IPS-15b (cell line): ENCODE data around the gene RHEBL1.

Experiments used
- H3K27me3 ChIP-seq: one replicate; pipeline ENCODE4 v1.6.1; 2013; ENCODE audit warnings: low read length; ENCODE audit not compliant: control insufficient read depth, insufficient read depth
- H3K36me3 ChIP-seq: one replicate; pipeline ENCODE4 v1.6.1; 2013; ENCODE audit warnings: low read length; ENCODE audit not compliant: control insufficient read depth, insufficient read depth
- H3K4me1 ChIP-seq: one replicate; pipeline ENCODE4 v1.6.1; 2013; ENCODE audit warnings: mild to moderate bottlenecking, low read length; ENCODE audit not compliant: control insufficient read depth, insufficient read depth
- H3K4me3 ChIP-seq: one replicate; pipeline ENCODE4 v1.5.1; 2013; ENCODE audit warnings: low read depth, low read length
- H3K9ac ChIP-seq: one replicate; pipeline ENCODE4 v1.6.1; 2013; ENCODE audit warnings: low read depth, mild to moderate bottlenecking, low read length
- H3K9me3 ChIP-seq: one replicate; pipeline ENCODE4 v1.6.1; 2013; ENCODE audit warnings: mild to moderate bottlenecking, low read length; ENCODE audit not compliant: control insufficient read depth, insufficient read depth

Gene RHEBL1

DNA sequence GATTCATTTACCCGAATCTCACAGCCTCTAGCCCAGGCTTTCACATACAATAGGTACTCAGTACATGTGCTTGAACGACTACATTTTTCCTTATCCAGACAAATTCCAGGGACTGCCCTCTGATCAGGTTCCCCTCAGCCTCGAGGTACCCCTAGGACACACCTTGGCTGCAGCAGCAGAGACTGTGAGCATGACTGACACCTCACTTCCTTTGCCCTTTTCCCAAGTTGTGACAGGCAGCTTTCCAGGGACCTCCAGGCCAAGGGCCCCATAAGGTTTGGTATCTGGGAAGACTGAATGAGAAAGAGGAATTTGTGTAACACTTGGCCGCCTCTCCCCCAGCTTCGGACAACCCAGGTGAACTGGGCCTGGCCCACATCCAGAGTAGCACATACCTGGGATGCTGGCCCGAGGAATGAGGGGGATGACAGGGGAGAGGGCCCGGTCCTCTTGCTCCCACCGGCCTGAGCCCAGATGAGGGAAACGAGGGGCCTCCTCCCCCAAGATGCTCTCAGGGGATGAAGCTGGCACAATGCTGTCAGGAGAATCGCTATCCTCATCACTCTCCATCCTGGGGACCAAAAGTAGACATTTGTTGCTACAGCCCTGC, 41.0 kb downstream of the RHEBL1 start:
- Histone ChIP-seq H3K4me3 (no peak overlapping the region), H3K9me3 (no peaks in the 10 kb centered on the region), H3K36me3 (peaks cover 91% of the 10 kb centered on the region), H3K9ac (no peak overlapping the region), H3K4me1 (no peaks in the 10 kb centered on the region), H3K27me3 (no peaks in the 10 kb centered on the region)

GRCh38 chr12:49027846-49028555, 41.8 kb downstream of the RHEBL1 start:
- Histone ChIP-seq H3K36me3 (peaks cover 91% of the 10 kb centered on the region), H3K4me1 (no peaks in the 10 kb centered on the region), H3K9ac (no peak overlapping the region), H3K4me3 (no peak overlapping the region), H3K27me3 (no peaks in the 10 kb centered on the region), H3K9me3 (no peaks in the 10 kb centered on the region)

- H3K27me3 ChIP-seq = no peaks in the 10 kb centered on the region
- no peak overlapping the region for H3K9ac ChIP-seq
- H3K4me1 ChIP-seq = no peaks in the 10 kb centered on the region
- no peak overlapping the region for H3K4me3 ChIP-seq
- H3K36me3 ChIP-seq = peaks cover 90% of the 10 kb centered on the region
- H3K9me3 ChIP-seq = no peaks in the 10 kb centered on the region
Measured at GRCh38 chr12:49026678-49027480, 42.9 kb downstream of the RHEBL1 start.

GRCh38 chr12:49026101-49026500, 43.7 kb downstream of the RHEBL1 start:
- H3K9ac ChIP-seq = no peak overlapping the region
- H3K36me3 ChIP-seq = peaks cover 86% of the 10 kb centered on the region
- no peaks in the 10 kb centered on the region for H3K27me3 ChIP-seq
- H3K4me1 ChIP-seq = no peaks in the 10 kb centered on the region
- H3K9me3 ChIP-seq = no peaks in the 10 kb centered on the region
- no peak overlapping the region for H3K4me3 ChIP-seq

DNA sequence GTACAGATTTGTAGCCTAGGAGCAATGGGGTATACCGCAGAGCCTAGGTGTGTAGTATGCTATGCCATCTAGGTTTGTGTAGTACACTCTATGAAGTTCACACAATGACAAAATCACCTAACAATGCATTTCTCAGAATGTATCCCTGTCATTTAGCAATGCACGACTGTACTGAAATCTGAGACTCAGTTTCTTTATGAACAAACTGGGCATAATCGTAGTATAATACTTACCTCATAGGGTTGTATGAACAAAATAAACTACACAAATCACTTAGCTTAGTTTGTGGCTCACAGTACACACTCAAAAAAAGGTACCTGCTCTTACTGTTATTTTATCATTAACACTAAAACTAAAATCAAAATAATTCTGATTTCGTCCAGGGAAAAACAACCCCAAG, 44.3 kb downstream of the RHEBL1 start:
- H3K27me3 ChIP-seq = no peaks in the 10 kb centered on the region
- H3K4me3 ChIP-seq = no peak overlapping the region
- H3K4me1 ChIP-seq = no peaks in the 10 kb centered on the region
- H3K36me3 ChIP-seq = peaks cover 80% of the 10 kb centered on the region
- no peak overlapping the region for H3K9ac ChIP-seq
- H3K9me3 ChIP-seq = no peaks in the 10 kb centered on the region

- peaks cover 79% of the 10 kb centered on the region for H3K36me3 ChIP-seq
- H3K9me3 ChIP-seq = no peaks in the 10 kb centered on the region
- H3K27me3 ChIP-seq = no peaks in the 10 kb centered on the region
- H3K4me3 ChIP-seq = no peak overlapping the region
- no peak overlapping the region for H3K9ac ChIP-seq
- no peaks in the 10 kb centered on the region for H3K4me1 ChIP-seq
Measured at GRCh38 chr12:49024543-49024942, 45.2 kb downstream of the RHEBL1 start.

DNA sequence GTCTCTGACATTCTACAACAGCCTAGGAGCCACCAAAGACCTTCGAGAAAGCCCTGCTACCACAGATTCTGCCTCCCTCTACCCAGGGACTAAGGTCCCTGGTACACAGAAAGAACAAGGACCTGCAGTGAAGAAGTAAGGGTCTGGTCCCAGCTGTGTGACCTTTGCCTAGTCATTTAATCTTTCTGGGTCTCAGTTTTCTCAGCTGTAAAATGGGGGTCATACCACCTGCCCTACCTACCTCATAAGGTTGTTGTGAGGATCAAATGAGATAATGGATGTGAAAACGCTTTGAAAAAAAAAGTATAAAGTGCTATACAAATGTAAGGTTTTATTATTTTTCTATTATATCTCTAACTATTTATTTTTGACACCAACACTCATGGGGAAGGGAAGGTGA, 46.0 kb downstream of the RHEBL1 start:
- Histone ChIP-seq H3K4me3 (no peak overlapping the region), H3K4me1 (no peaks in the 10 kb centered on the region), H3K9ac (no peak overlapping the region), H3K27me3 (no peaks in the 10 kb centered on the region), H3K9me3 (no peaks in the 10 kb centered on the region), H3K36me3 (peaks cover 71% of the 10 kb centered on the region)

GRCh38 chr12:49022558-49023178, 47.1 kb downstream of the RHEBL1 start:
- no peak overlapping the region for H3K9ac ChIP-seq
- peaks cover 60% of the 10 kb centered on the region for H3K36me3 ChIP-seq
- peaks cover 1% of the 10 kb centered on the region for H3K4me1 ChIP-seq
- no peak overlapping the region for H3K4me3 ChIP-seq
- no peaks in the 10 kb centered on the region for H3K9me3 ChIP-seq
- no peaks in the 10 kb centered on the region for H3K27me3 ChIP-seq

DNA sequence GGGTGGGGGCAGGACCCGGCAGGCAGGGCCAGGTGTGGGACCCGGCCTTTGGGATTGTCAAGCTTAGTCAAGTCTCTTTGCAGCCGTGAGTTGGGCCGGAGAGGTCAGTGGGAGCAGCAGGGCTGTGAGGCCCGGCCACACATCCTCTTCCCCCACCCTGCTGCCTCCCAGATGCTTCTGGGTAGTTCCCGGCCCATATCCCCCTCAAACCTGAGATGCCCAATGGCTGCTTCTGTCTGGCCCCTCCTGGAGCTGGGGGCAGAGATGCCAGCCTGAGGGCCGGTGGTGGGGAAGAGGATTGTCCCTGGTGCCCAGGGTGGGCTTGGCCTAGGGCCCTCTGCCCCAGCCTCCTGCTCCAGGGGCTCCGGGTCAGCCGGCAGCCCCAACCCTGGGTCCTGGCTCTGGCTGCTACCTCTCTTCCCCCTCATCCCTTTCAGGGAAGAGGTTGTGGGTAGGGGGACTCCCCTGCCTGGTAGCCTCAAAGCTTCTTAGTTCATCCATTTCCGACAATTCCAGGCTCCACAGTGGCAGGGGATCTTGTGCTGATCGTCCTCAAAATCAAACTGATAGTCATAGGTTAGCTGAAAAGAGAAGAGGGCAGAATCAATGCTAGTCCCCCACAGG, 48.4 kb downstream of the RHEBL1 start:
- Histone ChIP-seq H3K4me1 (peaks cover 3% of the 10 kb centered on the region), H3K9me3 (no peaks in the 10 kb centered on the region), H3K27me3 (no peaks in the 10 kb centered on the region), H3K9ac (no peak overlapping the region), H3K4me3 (no peak overlapping the region), H3K36me3 (peaks cover 48% of the 10 kb centered on the region)

DNA sequence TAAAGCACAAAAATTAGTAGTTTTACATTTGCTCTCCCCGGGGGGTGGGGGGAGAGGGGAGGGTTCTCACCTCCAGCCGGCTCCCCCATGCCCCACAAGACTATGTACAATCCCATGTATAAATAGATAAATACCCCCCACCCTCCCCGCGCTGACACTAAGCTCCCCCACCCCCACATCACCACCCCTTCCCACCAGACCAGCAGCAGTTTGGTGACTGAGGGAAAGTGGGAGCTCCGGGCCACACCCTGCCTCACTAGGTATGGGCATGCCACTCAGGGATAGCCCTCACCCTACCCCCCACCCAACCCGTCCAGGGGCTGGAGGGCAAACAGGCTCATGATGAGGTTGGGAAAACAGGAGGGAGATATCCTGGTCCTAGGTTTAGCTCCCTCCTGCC, 49.3 kb downstream of the RHEBL1 start:
- H3K4me1 ChIP-seq = peaks cover 3% of the 10 kb centered on the region
- H3K9ac ChIP-seq = no peak overlapping the region
- H3K9me3 ChIP-seq = no peaks in the 10 kb centered on the region
- no peaks in the 10 kb centered on the region for H3K27me3 ChIP-seq
- H3K36me3 ChIP-seq = peaks cover 38% of the 10 kb centered on the region
- H3K4me3 ChIP-seq = no peak overlapping the region
